Choroid plexus epithelial cell (primary cell): ENCODE results near the gene HCN2.
"Not testable (repeated sequence)": the region's sequence is repeated elsewhere in the genome, so short reads cannot be mapped to it uniquely, and the experiment has no call there.

Source experiments
- DNase-seq: peaks from one replicate; pipeline ENCODE4 v3.0.0-alpha.2; 2010; ENCODE audit warnings: low read depth
- H3K4me3 ChIP-seq: 2 replicates; pipeline ENCODE4 v1.5.1; 2011; ENCODE audit warnings: low read depth, mild to moderate bottlenecking, control low read depth, low read length, moderate library complexity
- TF ChIP-seq, protein P1 (sequence below): conservative IDR thresholded peaks from 2 replicates; pipeline ENCODE4 v1.5.1; 2011; ENCODE audit warnings: low read depth, mild to moderate bottlenecking, control low read depth, inconsistent platforms, low read length, moderate library complexity

Gene HCN2

DNA sequence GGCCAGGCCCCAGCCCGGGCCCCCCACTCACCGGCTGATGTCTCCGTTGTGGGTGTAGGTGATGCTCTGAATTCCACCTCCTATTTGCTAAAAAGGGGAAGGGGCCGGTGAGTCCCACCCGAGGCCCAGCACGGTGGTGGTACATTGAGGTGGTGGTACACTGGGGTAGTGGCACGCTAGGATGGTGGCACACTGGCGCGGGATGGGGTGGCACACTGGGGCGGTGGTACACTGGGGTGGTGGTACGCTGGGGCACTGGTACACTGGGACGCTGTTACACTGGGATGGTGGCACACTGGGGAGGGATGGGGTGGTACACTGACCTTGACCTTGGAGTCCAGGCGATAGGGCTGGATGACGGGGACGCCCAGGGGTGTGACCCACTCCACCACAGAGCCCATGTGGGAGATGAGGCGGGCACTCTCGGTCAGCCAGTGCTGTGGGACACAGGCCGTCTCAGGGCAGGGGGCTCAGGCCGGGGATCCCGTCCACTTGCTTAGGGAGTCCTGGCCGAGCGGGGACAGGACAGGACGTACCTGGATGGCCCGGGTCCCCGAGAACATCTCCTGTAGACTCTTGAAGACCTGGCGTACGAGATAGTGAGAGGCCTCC, 29.1 kb downstream of the HCN2 start:
- no peak for DNase-seq
- TF ChIP-seq, protein P1, sequence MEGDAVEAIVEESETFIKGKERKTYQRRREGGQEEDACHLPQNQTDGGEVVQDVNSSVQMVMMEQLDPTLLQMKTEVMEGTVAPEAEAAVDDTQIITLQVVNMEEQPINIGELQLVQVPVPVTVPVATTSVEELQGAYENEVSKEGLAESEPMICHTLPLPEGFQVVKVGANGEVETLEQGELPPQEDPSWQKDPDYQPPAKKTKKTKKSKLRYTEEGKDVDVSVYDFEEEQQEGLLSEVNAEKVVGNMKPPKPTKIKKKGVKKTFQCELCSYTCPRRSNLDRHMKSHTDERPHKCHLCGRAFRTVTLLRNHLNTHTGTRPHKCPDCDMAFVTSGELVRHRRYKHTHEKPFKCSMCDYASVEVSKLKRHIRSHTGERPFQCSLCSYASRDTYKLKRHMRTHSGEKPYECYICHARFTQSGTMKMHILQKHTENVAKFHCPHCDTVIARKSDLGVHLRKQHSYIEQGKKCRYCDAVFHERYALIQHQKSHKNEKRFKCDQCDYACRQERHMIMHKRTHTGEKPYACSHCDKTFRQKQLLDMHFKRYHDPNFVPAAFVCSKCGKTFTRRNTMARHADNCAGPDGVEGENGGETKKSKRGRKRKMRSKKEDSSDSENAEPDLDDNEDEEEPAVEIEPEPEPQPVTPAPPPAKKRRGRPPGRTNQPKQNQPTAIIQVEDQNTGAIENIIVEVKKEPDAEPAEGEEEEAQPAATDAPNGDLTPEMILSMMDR, result no peak
- no peak overlapping the region for H3K4me3 ChIP-seq

DNA sequence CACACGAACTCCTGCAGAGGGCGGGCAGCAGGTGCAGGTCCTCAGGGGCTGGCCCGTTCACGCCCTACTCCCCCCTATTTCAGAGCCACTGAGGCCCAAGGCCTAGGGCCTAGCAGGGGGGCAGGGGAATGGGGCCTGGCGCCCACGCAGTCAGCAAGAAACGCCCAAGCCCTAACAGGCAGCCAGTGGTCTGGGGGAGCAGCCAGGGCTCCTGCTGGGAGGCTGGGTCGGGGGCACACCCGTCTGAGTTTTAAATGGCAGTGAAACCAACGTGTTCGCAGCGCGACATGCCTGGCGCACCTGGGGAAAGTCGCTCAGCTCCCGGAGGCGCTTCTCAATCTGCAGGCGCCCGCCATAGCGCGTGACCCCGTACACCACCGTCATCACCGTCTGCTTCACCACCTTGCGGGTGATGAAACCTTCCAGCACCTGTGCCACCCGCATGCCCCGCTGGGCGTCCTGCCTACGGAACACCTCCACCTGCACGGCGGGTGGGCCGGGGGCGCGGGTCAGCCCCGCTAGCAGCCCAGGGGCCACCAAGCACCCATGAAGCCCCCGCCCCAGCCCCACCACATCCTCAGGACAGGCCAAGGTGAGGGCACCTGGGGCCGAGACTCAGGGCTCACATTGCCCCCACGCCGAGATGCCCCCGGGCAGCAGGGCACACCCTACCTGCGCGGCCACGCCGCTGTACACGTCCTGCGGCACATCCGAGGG, 29.8 kb downstream of the HCN2 start:
- TF ChIP-seq, protein P1, result no peak
- H3K4me3 ChIP-seq, result no peak overlapping the region
- no peak for DNase-seq

DNA sequence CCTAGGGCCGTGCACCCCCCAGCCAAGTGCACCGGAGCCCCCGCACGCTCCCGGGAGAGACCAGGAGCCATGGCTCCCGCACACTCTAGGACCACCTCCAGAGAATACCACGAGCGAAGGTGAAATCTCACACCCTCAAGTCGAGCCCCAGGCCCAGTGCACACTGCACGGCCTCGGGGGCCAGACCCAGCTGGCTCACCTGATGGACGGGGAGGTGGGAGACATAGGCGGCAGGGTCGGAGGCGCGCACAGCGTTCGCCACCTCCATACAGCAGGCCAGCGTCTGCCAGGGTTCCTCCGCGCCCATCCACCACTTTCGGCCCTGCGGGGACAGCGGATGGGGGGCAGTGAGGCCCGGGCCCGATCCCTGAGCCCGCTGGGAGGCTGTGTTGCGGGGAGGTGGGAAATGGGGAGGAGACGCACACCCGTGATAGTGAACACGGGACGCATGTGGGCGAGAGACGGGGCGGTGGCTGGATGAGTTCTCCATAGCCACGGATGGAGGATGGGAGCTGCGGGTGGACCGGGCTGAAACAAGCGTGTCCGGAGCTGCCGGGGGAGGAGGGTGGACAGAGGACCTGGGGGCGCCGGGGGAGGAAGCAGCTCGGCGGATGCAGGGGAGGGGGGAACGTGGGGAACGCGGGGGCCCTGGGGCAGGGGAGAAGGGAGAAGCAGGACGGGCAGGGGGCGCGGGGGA, 30.6 kb downstream of the HCN2 start:
- TF ChIP-seq, protein P1, result no peak
- no peak for DNase-seq
- H3K4me3 ChIP-seq, result no peak overlapping the region

DNA sequence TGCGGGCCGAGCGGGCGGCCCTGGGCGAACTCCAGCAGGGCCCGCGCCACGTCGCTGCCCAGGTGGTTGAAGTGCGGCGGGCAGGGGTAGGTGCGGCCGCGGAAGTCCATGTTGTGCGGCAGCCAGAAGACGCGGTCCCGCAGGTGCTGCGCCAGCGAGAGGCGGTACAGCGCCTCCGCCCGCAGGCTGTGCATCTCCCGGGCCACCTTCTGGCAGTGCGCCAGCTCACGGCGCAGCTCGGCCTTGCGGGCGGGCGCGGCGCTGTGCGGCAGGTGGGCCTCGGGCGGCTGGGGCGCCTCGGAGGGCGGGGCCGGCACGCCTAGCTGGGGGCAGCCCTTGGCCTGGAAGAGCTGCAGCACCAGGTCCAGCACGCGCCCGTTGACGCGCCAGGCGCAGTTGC, 31.5 kb downstream of the HCN2 start:
- not testable (repeated sequence) for DNase-seq, H3K4me3 ChIP-seq

DNA sequence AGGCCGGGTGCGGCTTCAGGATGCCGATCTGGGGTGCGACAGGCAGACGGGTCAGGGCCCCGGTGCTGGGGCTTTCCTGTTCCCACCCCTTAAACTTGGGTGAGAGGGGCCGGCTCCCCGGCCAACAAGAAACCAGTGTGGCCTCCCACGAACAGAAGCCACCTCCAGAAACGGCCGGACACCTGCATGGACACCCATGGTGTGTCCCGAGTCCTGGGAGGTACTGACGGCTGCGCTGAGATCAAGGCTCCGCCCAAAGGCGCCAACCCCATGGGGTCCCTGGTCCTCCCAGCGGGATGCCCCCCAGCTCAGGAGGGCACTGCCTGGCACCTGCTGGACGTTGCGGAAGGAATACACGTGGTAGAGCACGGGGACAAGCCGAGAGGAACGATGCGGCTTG, 32.1 kb downstream of the HCN2 start:
- H3K4me3 ChIP-seq, result no peak overlapping the region
- TF ChIP-seq, protein P1, result no peak
- no peak for DNase-seq

DNA sequence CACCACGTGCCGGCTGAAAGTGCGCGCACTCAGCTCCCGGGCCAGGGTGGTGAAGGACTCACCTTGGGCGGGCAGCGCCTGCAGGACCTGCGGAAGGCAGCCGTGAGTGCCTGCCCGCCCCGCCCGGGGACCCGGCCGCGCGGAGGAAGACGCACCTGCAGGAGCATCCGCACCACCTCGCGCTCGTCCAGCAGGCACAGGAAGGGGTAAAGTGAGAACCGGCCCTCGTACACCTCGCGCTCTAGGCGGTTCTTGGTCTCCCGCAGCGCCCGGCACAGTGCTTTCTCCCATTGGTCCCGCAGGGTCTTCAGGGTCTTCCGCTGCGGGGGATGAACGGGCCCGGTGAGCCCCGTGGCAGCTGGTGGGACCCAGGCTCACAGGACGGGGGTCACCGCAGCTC, 33.0 kb downstream of the HCN2 start:
- DNase-seq, result no peak
- no peak overlapping the region for H3K4me3 ChIP-seq
- TF ChIP-seq, protein P1, result no peak

DNA sequence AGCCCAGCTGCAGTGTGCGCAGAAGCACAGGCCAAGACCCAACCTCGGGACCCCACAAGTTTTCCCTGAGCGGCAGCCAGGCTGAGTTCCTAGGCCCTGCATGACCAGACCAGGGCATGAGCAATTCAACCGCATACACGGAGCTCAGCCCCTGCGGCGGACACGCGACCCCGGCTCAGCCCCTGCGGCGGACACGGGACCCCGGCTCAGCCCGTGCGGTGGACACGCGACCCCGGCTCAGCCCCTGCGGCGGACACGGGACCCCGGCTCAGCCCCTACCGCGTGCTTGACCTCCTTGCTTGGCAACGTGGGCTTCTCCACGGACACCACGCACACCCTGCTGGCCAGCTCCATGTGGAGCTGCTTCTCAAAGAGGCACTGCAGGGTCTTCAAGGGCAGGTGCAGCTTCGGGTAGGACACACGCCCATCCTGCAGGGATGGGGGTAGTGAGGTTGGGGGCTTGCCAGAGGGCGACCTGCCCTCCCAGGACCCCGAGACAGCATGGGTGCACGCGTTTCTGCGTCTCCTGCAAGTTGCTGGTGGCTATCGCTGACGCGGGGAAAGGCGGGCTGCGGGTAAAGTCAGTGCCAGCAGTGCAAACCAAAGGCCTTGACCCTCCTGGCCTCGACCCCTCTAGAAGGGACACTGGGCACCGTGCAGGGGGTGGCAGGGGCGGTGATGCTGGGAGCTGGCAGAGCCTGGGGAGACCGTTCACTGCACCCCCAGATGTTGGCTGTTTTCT, 33.7 kb downstream of the HCN2 start:
- TF ChIP-seq, protein P1, result no peak
- no peak overlapping the region for H3K4me3 ChIP-seq
- no peak for DNase-seq
